Measurements from ENCODE around the gene ACTN4.

DNA sequence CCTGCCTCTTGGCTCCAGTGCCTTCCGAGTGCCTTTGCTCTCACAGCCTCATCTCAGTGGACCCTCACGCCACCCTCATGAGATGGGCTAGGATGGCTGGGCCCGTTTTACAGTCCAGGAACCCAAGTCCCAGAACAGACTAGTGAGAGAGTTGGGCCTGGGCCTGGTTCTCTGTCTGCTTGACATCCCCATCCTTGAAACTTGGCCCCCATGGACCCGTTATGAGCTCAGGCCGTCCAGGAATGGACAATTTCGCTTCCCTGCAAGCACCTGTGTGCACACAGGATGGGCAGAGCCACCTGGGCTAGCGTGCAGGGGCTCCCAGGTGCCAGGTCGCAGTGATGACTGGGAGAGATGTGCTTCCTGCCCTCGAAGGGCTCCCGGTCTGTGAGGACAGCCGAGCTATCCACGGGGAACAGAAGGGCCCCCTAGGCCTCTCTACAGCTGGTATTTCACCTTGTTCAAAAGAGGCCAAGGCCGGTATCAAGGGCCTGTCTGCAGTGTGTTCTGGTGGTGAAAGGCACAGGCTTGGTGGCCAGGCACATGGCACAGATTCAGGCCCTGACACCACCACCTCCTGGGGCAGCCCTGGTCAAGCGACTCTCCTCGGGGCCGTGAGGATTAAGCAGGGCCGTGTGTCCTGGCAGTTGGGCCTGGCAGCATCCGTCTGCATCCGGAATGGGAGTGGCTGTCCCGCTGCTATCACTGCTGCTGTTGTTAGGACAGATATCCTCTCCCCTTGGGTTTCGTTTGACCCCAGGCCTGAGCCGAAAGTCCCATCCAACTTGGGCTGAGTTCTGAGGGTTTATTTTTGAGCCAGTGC, 58.0 kb downstream of the ACTN4 start:
- TF ChIP-seq, protein P1, sequence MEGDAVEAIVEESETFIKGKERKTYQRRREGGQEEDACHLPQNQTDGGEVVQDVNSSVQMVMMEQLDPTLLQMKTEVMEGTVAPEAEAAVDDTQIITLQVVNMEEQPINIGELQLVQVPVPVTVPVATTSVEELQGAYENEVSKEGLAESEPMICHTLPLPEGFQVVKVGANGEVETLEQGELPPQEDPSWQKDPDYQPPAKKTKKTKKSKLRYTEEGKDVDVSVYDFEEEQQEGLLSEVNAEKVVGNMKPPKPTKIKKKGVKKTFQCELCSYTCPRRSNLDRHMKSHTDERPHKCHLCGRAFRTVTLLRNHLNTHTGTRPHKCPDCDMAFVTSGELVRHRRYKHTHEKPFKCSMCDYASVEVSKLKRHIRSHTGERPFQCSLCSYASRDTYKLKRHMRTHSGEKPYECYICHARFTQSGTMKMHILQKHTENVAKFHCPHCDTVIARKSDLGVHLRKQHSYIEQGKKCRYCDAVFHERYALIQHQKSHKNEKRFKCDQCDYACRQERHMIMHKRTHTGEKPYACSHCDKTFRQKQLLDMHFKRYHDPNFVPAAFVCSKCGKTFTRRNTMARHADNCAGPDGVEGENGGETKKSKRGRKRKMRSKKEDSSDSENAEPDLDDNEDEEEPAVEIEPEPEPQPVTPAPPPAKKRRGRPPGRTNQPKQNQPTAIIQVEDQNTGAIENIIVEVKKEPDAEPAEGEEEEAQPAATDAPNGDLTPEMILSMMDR (IDR thresholded peaks at IDR 0.05; ENCODE audit: poor library complexity), result no peak
- TF ChIP-seq EZH2 (IDR thresholded peaks at IDR 0.05; ENCODE audit: borderline replicate concordance) (no peak), EZH2phosphoT487 (IDR thresholded peaks at IDR 0.05; ENCODE audit: low read depth, severe bottlenecking, unreplicated experiment) (no peak)

Measured in hepatocyte (in vitro differentiated cells).